OCI-LY3 (cell line): ENCODE data around the gene CGB1.

Experiments used
- CTCF ChIP-seq: fragments of 200-600, 300-600 bp; sonication (generic); IDR thresholded peaks from 2 replicates; pipeline ENCODE4 v1.5.1; 2014; ENCODE audit warnings: antibody characterized with exemption, low read length, low read depth
- EZH2phosphoT487 ChIP-seq: fragments of 200-600 bp; shearing (Covaris generic); IDR thresholded peaks from 2 replicates; pipeline ENCODE4 v1.6.1; 2018; ENCODE audit warnings: antibody characterized with exemption, mixed run types, low read depth

GRCh38 chr19:49058562-49058961, 21.9 kb upstream of the CGB1 start:
- TF ChIP-seq CTCF (no peak), EZH2phosphoT487 (no peak)
